K562 (cell line): ENCODE results near the gene CIART. TPM values are rescaled to one million over a fixed set of nuclear protein-coding genes. Genes with fewer than 3 reads are reported as not detected.
A peak's percentile ranks its signal among the peaks of the same experiment; 100 is the strongest.

Source experiments
- CHD1 ChIP-seq: fragments of 200-600 bp; sonication (generic); IDR thresholded peaks from one replicate; pipeline ENCODE4 v1.6.1; 2012; ENCODE audit warnings: mild to moderate bottlenecking, moderate library complexity, low read length, inconsistent platforms
- FOXP1 ChIP-seq: sonication (generic); formaldehyde crosslinking; IDR thresholded peaks from 2 replicates; pipeline ENCODE4 v1.8.0; 2022; ENCODE audit warnings: mild to moderate bottlenecking, missing genetic modification reagents
- MXI1 ChIP-seq: IDR thresholded peaks from 2 replicates; pipeline ENCODE4 v1.6.1; 2011; ENCODE audit warnings: low read depth, mild to moderate bottlenecking, improper control_type of control experiment, low read length
- NR3C1 ChIP-seq: sonication (generic); formaldehyde crosslinking; IDR thresholded peaks from 2 replicates; pipeline ENCODE4 v1.8.1; 2022; ENCODE audit warnings: missing genetic modification reagents
- UBTF ChIP-seq, 2 experiments: IDR thresholded peaks; 2 replicates each; pipeline ENCODE4 v1.6.1; 2012; ENCODE audit warnings: improper control_type of control experiment in 2 of 2, low read depth in 2 of 2, low read length in 2 of 2, borderline replicate concordance in 1 of 2
- ZNF766 ChIP-seq: fragments of 200-800 bp; sonication (Bioruptor generic); conservative IDR thresholded peaks from 2 replicates; pipeline ENCODE4 v1.6.1; 2016; ENCODE audit warnings: missing genetic modification characterization, missing compliant biosample characterization
- polyA plus RNA-seq, 8 experiments: library from polyadenylated mRNA; depleted of rRNA in 4 of 8; stranded (reverse) in 5 of 8; unstranded in 3 of 8; fragments of >200 nt; fragmentation: Nextera tagmentation in 2 of 8; fragmentation: Illumina TruSeq in 1 of 8; extraction: Ambion mirVana in 2 of 8; extraction: Trizol in 1 of 8; gene quantifications; 2 replicates each; pipeline versions ENCODE4 v1.2.1 to v1.2.3, GENCODE V29; 2011 to 2014; ENCODE audit warnings: inconsistent platforms in 1 of 8, missing spikeins in 1 of 8
- total RNA-seq, 7 experiments: library from RNA; depleted of rRNA in 6 of 7; stranded (reverse); fragments of >200 nt in 6 of 7; fragmentation: Illumina TruSeq in 2 of 7; extraction: Trizol in 2 of 7; gene quantifications; 2 replicates each; pipeline versions ENCODE4 v1.2.1 to v1.2.3, GENCODE V29; 2011 to 2021; ENCODE audit warnings: low replicate concordance in 1 of 7
- TF ChIP-seq, protein P1 (sequence below): IDR thresholded peaks from 2 replicates; pipeline ENCODE4 v1.6.1; 2014; ENCODE audit warnings: antibody characterized with exemption

The CIART gene
- total and polyA plus RNA-seq, 9 of the 15 experiments (the other 6 are each of a cell fraction or from before 2014, with no cell fraction given), result 0.07 to 0.35 (median 0.19) TPM; not detected in 2

DNA sequence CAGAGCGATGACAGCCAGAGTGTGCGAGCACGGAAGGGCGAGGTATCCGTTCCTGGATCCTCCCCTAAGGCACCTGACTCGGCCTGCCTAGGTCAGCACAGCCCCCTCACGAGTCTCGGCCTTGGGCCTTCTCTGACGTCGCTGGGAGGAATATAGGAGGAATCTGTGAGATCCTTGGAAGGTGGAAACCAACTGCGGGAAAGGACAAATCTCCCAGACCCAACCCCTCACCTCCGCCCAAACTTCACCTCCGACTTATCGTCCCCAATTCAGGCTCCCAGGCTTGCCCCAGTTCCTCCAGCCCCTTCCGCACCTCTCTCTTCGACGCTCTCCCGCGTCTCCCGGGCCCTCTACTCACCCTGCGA is 14.0 kb upstream of the CIART start (continued):
- peak in 1 of 2 experiments; percentile 26; a peak in 1 of 4 replicates for TF ChIP-seq UBTF (IDR thresholded peaks at IDR 0.05; ENCODE audit: borderline replicate concordance in 1 of 2, low read depth in 2 of 2, low read length in 2 of 2)
- TF ChIP-seq, protein P1, sequence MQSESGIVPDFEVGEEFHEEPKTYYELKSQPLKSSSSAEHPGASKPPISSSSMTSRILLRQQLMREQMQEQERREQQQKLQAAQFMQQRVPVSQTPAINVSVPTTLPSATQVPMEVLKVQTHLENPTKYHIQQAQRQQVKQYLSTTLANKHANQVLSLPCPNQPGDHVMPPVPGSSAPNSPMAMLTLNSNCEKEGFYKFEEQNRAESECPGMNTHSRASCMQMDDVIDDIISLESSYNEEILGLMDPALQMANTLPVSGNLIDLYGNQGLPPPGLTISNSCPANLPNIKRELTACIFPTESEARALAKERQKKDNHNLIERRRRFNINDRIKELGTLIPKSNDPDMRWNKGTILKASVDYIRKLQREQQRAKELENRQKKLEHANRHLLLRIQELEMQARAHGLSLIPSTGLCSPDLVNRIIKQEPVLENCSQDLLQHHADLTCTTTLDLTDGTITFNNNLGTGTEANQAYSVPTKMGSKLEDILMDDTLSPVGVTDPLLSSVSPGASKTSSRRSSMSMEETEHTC, result 0 out of 2 replicates have a peak, but pooled peaks have one; percentile 15
- TF ChIP-seq ZNF766 (CRISPR knock-in tag), result no peak
- no peak for TF ChIP-seq FOXP1 (CRISPR knock-in tag)
- 0 out of 2 replicates have a peak, but pooled peaks have one; percentile 43 for TF ChIP-seq NR3C1 (CRISPR knock-in tag)
- peak; percentile 54 for TF ChIP-seq CHD1
- no peak for TF ChIP-seq MXI1
- TF ChIP-seq, all 486 proteins: peak for 17
